CD14-positive monocyte (primary cell): ENCODE results near the gene RASD2. TPM values are rescaled to one million over a fixed set of nuclear protein-coding genes. Genes with fewer than 3 reads are reported as not detected.

ENCODE experiments used
- DNase-seq, 3 donors: peaks; one replicate each; pipeline ENCODE4 v3.0.0-alpha.2; 2011 to 2022
- H2AFZ ChIP-seq: 2 replicates; pipeline ENCODE4 v1.6.0; 2012; ENCODE audit warnings: mild to moderate bottlenecking, low read depth, low read length, inconsistent platforms; ENCODE audit not compliant: insufficient read depth, poor library complexity, severe bottlenecking
- H3K27ac ChIP-seq, 2 donors: 1 replicate in 1 of 2; 2 replicates in 1 of 2; pipeline ENCODE4 v1.5.1; 2012 to 2013; ENCODE audit warnings: low read length in 2 of 2, control low read depth in 1 of 2, inconsistent platforms in 1 of 2, low read depth in 1 of 2, mild to moderate bottlenecking in 1 of 2
- H3K27me3 ChIP-seq, 2 donors: one replicate each; pipeline versions ENCODE4 v1.6.0 to v1.6.1; 2011 to 2013; ENCODE audit warnings: low read length in 2 of 2; ENCODE audit not compliant: control insufficient read depth in 2 of 2, insufficient read depth in 2 of 2
- H3K36me3 ChIP-seq, 2 donors: replicated peaks in 1 of 2; 1 replicate in 1 of 2; 2 replicates in 1 of 2; pipeline versions ENCODE4 v1.5.1 to v1.6.1; 2012 to 2013; ENCODE audit warnings: low read length in 2 of 2, control low read depth in 1 of 2, inconsistent platforms in 1 of 2, mild to moderate bottlenecking in 1 of 2; ENCODE audit not compliant: insufficient read depth in 2 of 2, control insufficient read depth in 1 of 2
- H3K4me1 ChIP-seq, 2 donors: 1 replicate in 1 of 2; 2 replicates in 1 of 2; pipeline versions ENCODE4 v1.5.1 to v1.6.1; 2012 to 2013; ENCODE audit warnings: low read length in 2 of 2, control low read depth in 1 of 2, inconsistent platforms in 1 of 2, mild to moderate bottlenecking in 1 of 2, moderate library complexity in 1 of 2; ENCODE audit not compliant: insufficient read depth in 2 of 2, control insufficient read depth in 1 of 2
- H3K4me2 ChIP-seq: replicated peaks from 2 replicates; pipeline ENCODE3; 2012; ENCODE audit warnings: low read length, moderate library complexity, mild to moderate bottlenecking; ENCODE audit not compliant: poor library complexity, severe bottlenecking; ENCODE audit errors: extremely low read depth
- H3K4me3 ChIP-seq, 3 experiments: fragments of 200-600 bp in 1 of 3; sonication (generic) in 1 of 3; replicated peaks in 1 of 3; 1 replicate in 2 of 3; 2 replicates in 1 of 3; pipeline ENCODE4 v1.5.1; 2011 to 2013; ENCODE audit warnings: low read length in 3 of 3, mild to moderate bottlenecking in 3 of 3, control low read depth in 2 of 3, low read depth in 2 of 3, inconsistent platforms in 1 of 3, moderate library complexity in 1 of 3
- H3K79me2 ChIP-seq: 2 replicates; pipeline ENCODE4 v1.6.0; 2012; ENCODE audit warnings: mild to moderate bottlenecking, control low read depth, inconsistent platforms, low read length, moderate library complexity; ENCODE audit not compliant: insufficient read depth
- H3K9ac ChIP-seq: 2 replicates; pipeline ENCODE4 v1.6.0; 2017; ENCODE audit warnings: low read length, mild to moderate bottlenecking; ENCODE audit not compliant: insufficient read depth, poor library complexity, severe bottlenecking
- H3K9me3 ChIP-seq, 2 donors: replicated peaks in 1 of 2; 1 replicate in 1 of 2; 2 replicates in 1 of 2; pipeline versions ENCODE4 v1.5.1 to v1.6.1; 2012 to 2013; ENCODE audit warnings: low read length in 2 of 2, control low read depth in 1 of 2; ENCODE audit not compliant: control insufficient read depth in 1 of 2, insufficient read depth in 1 of 2
- H4K20me1 ChIP-seq: 2 replicates; pipeline ENCODE4 v1.6.0; 2012; ENCODE audit warnings: mild to moderate bottlenecking, low read length, control low read depth, moderate library complexity; ENCODE audit not compliant: insufficient read depth
- H3K27ac Mint-ChIP-seq, 7 donors: one replicate each; pipeline ENCODE4 v1.8.0; 2020; ENCODE audit warnings: mild to moderate bottlenecking in 7 of 7, mixed read lengths in 7 of 7, moderate library complexity in 6 of 7, inconsistent platforms in 2 of 7
- H3K27me3 Mint-ChIP-seq, 3 donors: one replicate each; pipeline ENCODE4 v1.8.0; 2021 to 2022; ENCODE audit warnings: low read depth in 3 of 3, mild to moderate bottlenecking in 3 of 3, mixed read lengths in 3 of 3, moderate library complexity in 3 of 3, inconsistent platforms in 1 of 3
- H3K36me3 Mint-ChIP-seq, 2 donors: one replicate each; pipeline ENCODE4 v1.8.0; 2020; ENCODE audit warnings: mixed read lengths in 2 of 2, inconsistent platforms in 1 of 2, mild to moderate bottlenecking in 1 of 2
- H3K4me1 Mint-ChIP-seq: one replicate; pipeline ENCODE4 v1.8.0; 2020; ENCODE audit warnings: mild to moderate bottlenecking, mixed read lengths
- H3K4me3 Mint-ChIP-seq, 2 donors: one replicate each; pipeline ENCODE4 v1.8.0; 2020; ENCODE audit warnings: mild to moderate bottlenecking in 2 of 2, mixed read lengths in 2 of 2, moderate library complexity in 1 of 2
- H3K9me3 Mint-ChIP-seq, 7 donors: one replicate each; pipeline ENCODE4 v1.8.0; 2020 to 2022; ENCODE audit warnings: mixed read lengths in 7 of 7, mild to moderate bottlenecking in 6 of 7, moderate library complexity in 6 of 7, inconsistent platforms in 2 of 7
- WGBS: methylation state at CpG from one replicate; pipeline ENCODE4 v1.1.5; 2013; ENCODE audit warnings: missing lambda C conversion rate; ENCODE audit not compliant: insufficient coverage; 5-methylcytosine and 5-hydroxymethylcytosine counted together
- intact Hi-C, 2 donors: fragments of 100-400 bp; cut with micrococcal nuclease; formaldehyde crosslinking; loops; one replicate each; pipeline versions ENCODE4 v1.15.0 to v1.15.1; 2023
- polyA plus RNA-seq, 3 donors: library from polyadenylated mRNA; depleted of rRNA in 1 of 3; unstranded in 2 of 3; stranded (reverse) in 1 of 3; fragments of 300-500 nt in 2 of 3; fragments of >200 nt in 1 of 3; fragmentation: Illumina TruSeq in 2 of 3; gene quantifications; 1 replicate in 2 of 3; 2 replicates in 1 of 3; pipeline ENCODE4 v1.2.3, GENCODE V29; 2012 to 2021
- TF ChIP-seq, protein P1 (sequence below): fragments of 200-600 bp; IDR thresholded peaks from one replicate; pipeline ENCODE4 v1.8.0; 2022; ENCODE audit warnings: antibody characterized with exemption, mild to moderate bottlenecking

Gene RASD2
- polyA plus RNA-seq, 3 donors: 0.29 TPM; not detected in 2

DNA sequence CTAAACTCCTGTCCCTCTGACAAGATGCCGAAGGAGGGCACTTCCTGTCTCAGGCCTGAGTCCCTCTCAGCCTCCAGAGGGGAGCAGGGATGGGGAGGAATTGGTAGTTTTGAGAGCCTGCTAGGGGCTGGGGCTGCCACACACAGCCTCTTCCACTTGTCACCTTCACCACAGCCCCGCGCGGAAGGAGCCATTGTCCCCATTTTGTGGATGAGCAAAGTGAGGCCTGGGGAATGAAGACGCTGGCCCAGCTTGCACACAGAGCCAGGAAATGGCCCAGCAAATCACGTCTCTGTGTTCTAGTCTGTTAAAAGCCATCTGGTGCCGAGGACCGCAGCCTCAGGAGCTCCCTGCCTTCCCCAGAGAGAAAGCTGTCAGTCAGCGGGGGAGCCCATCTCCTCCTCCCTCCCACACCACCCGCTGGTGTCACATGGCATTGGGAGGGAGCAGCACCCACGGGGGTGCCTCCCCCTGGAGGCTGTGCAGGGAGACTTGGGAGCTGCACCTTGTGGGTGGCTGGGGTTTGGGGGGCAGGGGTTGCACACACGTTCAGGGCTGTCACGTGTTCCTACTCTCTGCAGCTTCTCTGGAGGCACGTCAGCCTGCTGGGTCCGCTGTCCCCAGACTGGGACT, 34.6 kb downstream of the RASD2 start:
- Mint-ChIP-seq H3K27me3 (peaks cover 6 to 8% (median 8%) of the 10 kb centered on the region in 3 donors), H3K4me1 (peaks cover 3% of the 10 kb centered on the region), H3K36me3 (no peaks in the 10 kb centered on the region), H3K27ac (no peak overlapping the region), H3K9me3 (peaks cover 0 to 1% (median 0%) of the 10 kb centered on the region in 7 donors), H3K4me3 (no peak overlapping the region)
- H3K4me3 ChIP-seq: no peak overlapping the region
- H3K27ac ChIP-seq: no peak overlapping the region
- H3K36me3 ChIP-seq: no peaks in the 10 kb centered on the region
- no peak for DNase-seq
- no peak overlapping the region for H3K9ac ChIP-seq
- no peaks in the 10 kb centered on the region for H3K9me3 ChIP-seq
- WGBS: 61% methylated on average over 9 of the region's 15 CpGs
- TF ChIP-seq, protein P1, sequence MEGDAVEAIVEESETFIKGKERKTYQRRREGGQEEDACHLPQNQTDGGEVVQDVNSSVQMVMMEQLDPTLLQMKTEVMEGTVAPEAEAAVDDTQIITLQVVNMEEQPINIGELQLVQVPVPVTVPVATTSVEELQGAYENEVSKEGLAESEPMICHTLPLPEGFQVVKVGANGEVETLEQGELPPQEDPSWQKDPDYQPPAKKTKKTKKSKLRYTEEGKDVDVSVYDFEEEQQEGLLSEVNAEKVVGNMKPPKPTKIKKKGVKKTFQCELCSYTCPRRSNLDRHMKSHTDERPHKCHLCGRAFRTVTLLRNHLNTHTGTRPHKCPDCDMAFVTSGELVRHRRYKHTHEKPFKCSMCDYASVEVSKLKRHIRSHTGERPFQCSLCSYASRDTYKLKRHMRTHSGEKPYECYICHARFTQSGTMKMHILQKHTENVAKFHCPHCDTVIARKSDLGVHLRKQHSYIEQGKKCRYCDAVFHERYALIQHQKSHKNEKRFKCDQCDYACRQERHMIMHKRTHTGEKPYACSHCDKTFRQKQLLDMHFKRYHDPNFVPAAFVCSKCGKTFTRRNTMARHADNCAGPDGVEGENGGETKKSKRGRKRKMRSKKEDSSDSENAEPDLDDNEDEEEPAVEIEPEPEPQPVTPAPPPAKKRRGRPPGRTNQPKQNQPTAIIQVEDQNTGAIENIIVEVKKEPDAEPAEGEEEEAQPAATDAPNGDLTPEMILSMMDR: no peak
- H3K79me2 ChIP-seq: no peaks in the 10 kb centered on the region
- H2AFZ ChIP-seq: no peak overlapping the region
- H3K4me2 ChIP-seq: no peak overlapping the region
- H4K20me1 ChIP-seq: no peaks in the 10 kb centered on the region
- peaks cover 0 to 2% of the 10 kb centered on the region in 2 donors for H3K27me3 ChIP-seq
- intact Hi-C loops: no loop called here
- H3K4me1 ChIP-seq: no peaks in the 10 kb centered on the region

DNA sequence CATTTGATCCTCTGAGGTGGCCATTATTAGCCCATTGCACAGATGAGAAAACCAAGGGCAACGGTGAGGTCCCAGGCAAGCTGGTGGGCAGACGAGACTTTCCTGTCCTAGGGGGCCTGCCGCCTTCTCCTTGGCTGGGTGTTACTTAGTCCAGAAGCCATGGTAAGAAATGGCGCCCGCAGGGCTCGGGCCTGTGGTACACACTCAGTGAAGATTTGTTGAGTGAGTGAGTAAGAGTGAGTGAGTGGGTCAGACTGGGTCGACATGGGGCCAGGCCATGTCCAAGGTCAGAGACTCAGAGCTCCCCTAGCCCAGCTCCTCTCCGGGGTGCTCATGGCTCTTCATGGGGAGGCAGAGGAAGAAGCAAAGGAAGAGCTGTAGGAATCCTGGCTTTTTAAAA, 36.0 kb downstream of the RASD2 start:
- 97% methylated on average over 8 of the region's 8 CpGs for WGBS
- H3K4me1 ChIP-seq: no peaks in the 10 kb centered on the region
- no peak for DNase-seq
- intact Hi-C loops: no loop called here
- H3K9ac ChIP-seq: no peak overlapping the region
- no peaks in the 10 kb centered on the region for H3K36me3 Mint-ChIP-seq
- H3K27me3 Mint-ChIP-seq: peaks cover 5 to 11% (median 8%) of the 10 kb centered on the region in 3 donors
- no peaks in the 10 kb centered on the region for H4K20me1 ChIP-seq
- no peak overlapping the region for H3K4me3 Mint-ChIP-seq
- H3K4me3 ChIP-seq: no peak overlapping the region
- H2AFZ ChIP-seq: no peak overlapping the region
- no peak overlapping the region for H3K27ac Mint-ChIP-seq
- H3K4me1 Mint-ChIP-seq: peaks cover 3% of the 10 kb centered on the region
- no peak overlapping the region for H3K27ac ChIP-seq
- H3K9me3 ChIP-seq: no peaks in the 10 kb centered on the region
- no peak overlapping the region for H3K4me2 ChIP-seq
- peaks cover 0 to 2% of the 10 kb centered on the region in 2 donors for H3K27me3 ChIP-seq
- H3K36me3 ChIP-seq: no peaks in the 10 kb centered on the region
- no peaks in the 10 kb centered on the region for H3K79me2 ChIP-seq
- TF ChIP-seq, protein P1: no peak
- H3K9me3 Mint-ChIP-seq: peaks cover 0 to 1% (median 0%) of the 10 kb centered on the region in 7 donors
